HG03095 (cell line): ENCODE data around the gene CHCHD6.

ENCODE experiments used
- ATAC-seq: cut with Tn5 transposase; IDR thresholded peaks from one replicate; pipeline ENCODE4 v1.9.1; 2021; ENCODE audit warnings: moderate library complexity; ENCODE audit not compliant: unreplicated experiment

CHCHD6 gene

GRCh38 chr3:126742057-126742456, 38.0 kb downstream of the CHCHD6 start:
- no peak for ATAC-seq

DNA sequence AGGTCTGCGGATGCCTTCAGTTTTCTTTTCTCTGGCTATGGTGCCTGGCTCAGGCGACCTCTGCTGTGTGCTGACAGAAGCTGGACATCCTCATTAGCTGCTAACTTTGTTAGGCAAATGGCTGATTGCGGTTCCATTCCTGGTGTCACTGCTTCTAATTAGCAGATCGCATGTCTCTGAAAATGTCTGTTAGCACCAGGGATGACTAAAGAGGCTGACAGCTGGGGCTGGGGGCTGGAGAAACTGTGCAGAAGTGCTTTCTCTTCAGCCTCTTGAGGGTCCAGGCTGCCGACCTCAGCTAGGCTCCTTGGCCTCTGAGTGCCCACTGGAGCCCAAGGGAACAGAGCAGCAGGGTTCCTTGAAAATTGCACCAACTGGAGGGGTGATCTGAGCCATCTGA, 39.3 kb downstream of the CHCHD6 start:
- no peak for ATAC-seq

DNA sequence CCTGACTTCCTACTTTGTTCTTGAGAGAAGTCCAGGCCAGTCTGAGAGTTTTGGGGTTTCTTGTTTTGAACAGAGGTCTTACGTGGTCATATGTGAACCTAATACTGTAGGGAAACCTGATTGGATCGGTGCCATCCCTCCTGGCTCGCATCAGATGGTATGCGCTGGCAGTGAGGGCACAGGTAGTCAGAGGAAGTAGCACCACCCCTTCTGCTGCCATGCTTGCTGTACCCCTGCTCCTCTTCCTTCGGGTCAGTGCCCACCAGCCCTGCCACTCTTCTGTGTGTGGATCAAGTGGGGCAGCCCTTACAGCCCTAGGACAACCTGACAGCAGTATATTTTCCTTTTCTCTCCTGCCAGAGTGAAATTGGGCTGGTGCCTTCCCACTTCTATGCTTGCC, 39.7 kb downstream of the CHCHD6 start:
- no peak for ATAC-seq

DNA sequence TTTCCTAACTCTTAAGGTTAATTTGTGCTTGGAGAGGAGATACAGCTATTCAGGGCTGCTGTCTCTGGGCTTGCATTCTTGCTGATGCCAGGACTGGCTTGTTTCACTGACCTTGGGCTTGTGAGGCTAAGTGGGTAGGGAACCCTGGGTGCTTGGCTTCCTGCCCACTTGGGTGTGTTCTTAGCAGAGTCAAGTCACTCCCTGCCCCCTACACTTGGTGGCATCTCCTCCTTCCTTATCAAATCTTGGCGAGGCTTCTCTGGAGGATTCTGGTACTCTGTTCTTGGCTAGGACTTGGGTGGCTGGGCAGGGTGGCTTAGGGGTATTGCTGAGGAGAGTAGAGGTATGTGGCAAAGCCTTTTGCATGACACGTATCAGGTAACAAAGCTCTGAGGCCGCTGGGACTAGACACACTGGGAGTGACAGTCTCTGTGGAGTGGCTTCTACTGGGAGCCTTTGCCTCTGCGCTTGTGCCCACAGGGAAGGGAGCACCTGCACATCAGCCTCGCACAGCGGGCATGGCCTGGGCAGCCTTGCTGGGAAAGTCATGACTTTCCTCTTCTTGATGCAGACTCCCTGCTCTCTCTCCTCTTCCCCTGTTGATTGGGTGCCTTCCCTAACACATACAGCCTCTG, 41.8 kb downstream of the CHCHD6 start:
- no peak for ATAC-seq

- no peak for ATAC-seq
Observed at GRCh38 chr3:126746395-126747177, 42.5 kb downstream of the CHCHD6 start.

- ATAC-seq, result no peak
Observed at GRCh38 chr3:126747768-126748167, 43.7 kb downstream of the CHCHD6 start.

- no peak for ATAC-seq
Observed at GRCh38 chr3:126748701-126749546, 44.9 kb downstream of the CHCHD6 start.

GRCh38 chr3:126749547-126749875, 45.5 kb downstream of the CHCHD6 start:
- no peak for ATAC-seq

GRCh38 chr3:126749931-126750755, 46.1 kb downstream of the CHCHD6 start:
- no peak for ATAC-seq

- ATAC-seq, result no peak
Observed at GRCh38 chr3:126750756-126751121, 46.7 kb downstream of the CHCHD6 start.

- no peak for ATAC-seq
Observed at GRCh38 chr3:126751611-126752302, 47.7 kb downstream of the CHCHD6 start.

- ATAC-seq, result no peak
Observed at GRCh38 chr3:126752303-126753190, 48.5 kb downstream of the CHCHD6 start.

GRCh38 chr3:126753191-126754160, 49.4 kb downstream of the CHCHD6 start:
- ATAC-seq, result no peak

DNA sequence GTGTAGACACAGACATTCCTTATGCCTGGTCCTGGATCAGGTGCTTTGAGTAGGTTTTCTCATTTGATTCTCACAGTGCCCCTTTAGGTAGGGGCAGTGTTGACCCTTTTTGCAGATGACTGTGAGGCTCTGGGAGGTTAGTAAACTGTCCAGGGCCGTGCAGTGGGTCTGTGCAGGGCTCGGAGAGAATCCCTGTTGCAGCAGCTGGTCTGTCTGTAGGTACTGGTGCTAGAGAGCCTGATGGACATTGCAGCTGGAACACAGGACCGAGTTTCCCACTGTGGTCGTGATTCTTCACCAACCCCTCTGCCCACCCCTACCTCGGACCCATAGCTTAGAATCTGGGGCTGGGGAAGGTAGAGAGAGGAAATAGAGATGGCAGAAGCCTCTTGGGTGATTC, 51.8 kb downstream of the CHCHD6 start:
- no peak for ATAC-seq

DNA sequence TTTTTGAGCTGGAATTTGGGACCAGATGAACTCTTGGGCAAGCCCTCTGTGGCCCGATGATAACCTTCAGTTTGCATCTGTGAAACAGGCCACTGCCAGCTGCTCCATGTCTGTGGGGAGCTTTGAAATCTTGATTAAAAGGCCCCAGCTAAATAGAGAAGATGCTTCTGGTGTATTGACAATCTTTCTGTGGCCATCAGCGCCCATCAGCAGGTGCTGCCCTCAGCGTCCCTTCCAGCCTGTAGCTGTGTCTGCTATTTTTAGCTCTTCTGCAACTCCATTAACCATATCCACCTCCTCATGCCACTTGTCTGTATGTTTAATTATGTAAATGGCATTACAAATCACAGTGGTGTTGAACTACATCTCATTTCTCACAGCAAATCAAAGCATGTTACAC, 54.0 kb downstream of the CHCHD6 start:
- no peak for ATAC-seq

- ATAC-seq, result no peak
Observed at GRCh38 chr3:126758882-126759281, 54.8 kb downstream of the CHCHD6 start.

GRCh38 chr3:126760541-126760940, 56.5 kb downstream of the CHCHD6 start:
- no peak for ATAC-seq

- no peak for ATAC-seq
Observed at GRCh38 chr3:126763035-126763434, 59.0 kb downstream of the CHCHD6 start.
